Osteocyte (in vitro differentiated cells): ENCODE measurements around the gene NHERF2. TPM values are rescaled to one million over a fixed set of nuclear protein-coding genes. Genes with fewer than 3 reads are reported as not detected.

Source experiments
- DNase-seq: peaks from one replicate; pipeline ENCODE4 v3.0.0; 2021; ENCODE audit warnings: mixed read lengths; ENCODE audit not compliant: unreplicated experiment; ENCODE audit errors: extremely low spot score
- H3K27ac Mint-ChIP-seq: one replicate; pipeline ENCODE4 v1.8.0; 2021; ENCODE audit warnings: mild to moderate bottlenecking, mixed read lengths; ENCODE audit not compliant: unreplicated experiment
- H3K27me3 Mint-ChIP-seq: one replicate; pipeline ENCODE4 v1.8.0; 2021; ENCODE audit warnings: mixed read lengths; ENCODE audit not compliant: unreplicated experiment
- H3K36me3 Mint-ChIP-seq: one replicate; pipeline ENCODE4 v1.8.0; 2021; ENCODE audit warnings: mixed read lengths; ENCODE audit not compliant: unreplicated experiment
- H3K4me1 Mint-ChIP-seq: one replicate; pipeline ENCODE4 v1.8.0; 2021; ENCODE audit warnings: mixed read lengths; ENCODE audit not compliant: unreplicated experiment
- H3K4me3 Mint-ChIP-seq: one replicate; pipeline ENCODE4 v1.8.0; 2021; ENCODE audit warnings: mild to moderate bottlenecking, moderate library complexity, mixed read lengths; ENCODE audit not compliant: unreplicated experiment
- H3K9me3 Mint-ChIP-seq: one replicate; pipeline ENCODE4 v1.8.0; 2021; ENCODE audit warnings: mixed read lengths; ENCODE audit not compliant: unreplicated experiment
- CTCF ChIP-seq: fragments of 200-600 bp; sonication (generic); IDR thresholded peaks from 2 replicates; pipeline ENCODE4 v1.5.0; 2021; ENCODE audit warnings: antibody characterized with exemption, mild to moderate bottlenecking, moderate library complexity
- total RNA-seq: library from RNA; stranded (reverse); gene quantifications from 2 replicates; pipeline ENCODE4 v1.2.1, GENCODE V29; 2021

The NHERF2 gene
- total RNA-seq, 1 donor from 2014 or later: 146 TPM

DNA sequence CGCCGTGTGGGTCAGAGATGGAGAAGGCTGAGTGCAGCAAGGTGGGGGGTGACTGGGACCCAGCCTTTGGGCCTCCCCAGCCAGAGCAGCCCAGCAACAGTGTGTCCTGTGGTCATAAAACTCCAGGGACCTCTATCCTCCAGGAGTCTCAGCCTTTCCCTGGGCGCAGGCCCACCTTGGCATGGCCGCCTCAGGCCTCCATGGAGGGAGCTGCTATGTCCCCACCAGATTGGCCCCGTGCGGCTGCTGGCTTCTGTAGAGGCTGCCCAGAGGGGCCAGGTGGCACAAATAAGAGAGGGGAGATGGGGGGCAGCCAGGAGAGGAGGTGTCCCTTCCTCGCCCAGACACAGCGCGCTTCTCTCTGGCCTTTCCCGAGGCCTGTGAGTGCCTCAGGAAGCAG, 39.5 kb upstream of the NHERF2 start:
- H3K4me1 Mint-ChIP-seq: peaks cover 17% of the 10 kb centered on the region
- H3K9me3 Mint-ChIP-seq: no peaks in the 10 kb centered on the region
- peaks cover 10% of the 10 kb centered on the region for H3K27me3 Mint-ChIP-seq
- H3K36me3 Mint-ChIP-seq: peaks cover 9% of the 10 kb centered on the region
- no peak for TF ChIP-seq CTCF
- no peak overlapping the region for H3K4me3 Mint-ChIP-seq
- no peak for DNase-seq
- no peak overlapping the region for H3K27ac Mint-ChIP-seq

- no peak within 1 kb of the TSS for H3K27ac Mint-ChIP-seq
Measured at GRCh38 chr16:1989209-1990100, 37.2 kb upstream of the NHERF2 start, which contains the start of gene SYNGR3. Gene SYNGR3, plus strand, starts transcription at chr16:1989970. Its CDS starts 133 bp downstream, at chr16:1990103.

GRCh38 chr16:1990101-1990350, 36.7 kb upstream of the NHERF2 start:
- TF ChIP-seq CTCF: no peak
- peaks cover 9% of the 10 kb centered on the region for H3K36me3 Mint-ChIP-seq
- DNase-seq: no peak
- peaks cover 10% of the 10 kb centered on the region for H3K27me3 Mint-ChIP-seq
- no peaks in the 10 kb centered on the region for H3K9me3 Mint-ChIP-seq
- peaks cover 9% of the 10 kb centered on the region for H3K4me1 Mint-ChIP-seq
- no peak overlapping the region for H3K4me3 Mint-ChIP-seq
- H3K27ac Mint-ChIP-seq: no peak overlapping the region

More at GRCh38 chr16:1989209-1990100, 37.2 kb upstream of the NHERF2 start, which contains the start of gene SYNGR3:
- Mint-ChIP-seq H3K27me3 (peaks cover 10% of the 10 kb centered on the region), H3K4me1 (peaks cover 15% of the 10 kb centered on the region), H3K4me3 (peak within 1 kb of the TSS; percentile 14), H3K36me3 (peaks cover 9% of the 10 kb centered on the region), H3K9me3 (no peaks in the 10 kb centered on the region)
- DNase-seq: no peak
- TF ChIP-seq CTCF: no peak

DNA sequence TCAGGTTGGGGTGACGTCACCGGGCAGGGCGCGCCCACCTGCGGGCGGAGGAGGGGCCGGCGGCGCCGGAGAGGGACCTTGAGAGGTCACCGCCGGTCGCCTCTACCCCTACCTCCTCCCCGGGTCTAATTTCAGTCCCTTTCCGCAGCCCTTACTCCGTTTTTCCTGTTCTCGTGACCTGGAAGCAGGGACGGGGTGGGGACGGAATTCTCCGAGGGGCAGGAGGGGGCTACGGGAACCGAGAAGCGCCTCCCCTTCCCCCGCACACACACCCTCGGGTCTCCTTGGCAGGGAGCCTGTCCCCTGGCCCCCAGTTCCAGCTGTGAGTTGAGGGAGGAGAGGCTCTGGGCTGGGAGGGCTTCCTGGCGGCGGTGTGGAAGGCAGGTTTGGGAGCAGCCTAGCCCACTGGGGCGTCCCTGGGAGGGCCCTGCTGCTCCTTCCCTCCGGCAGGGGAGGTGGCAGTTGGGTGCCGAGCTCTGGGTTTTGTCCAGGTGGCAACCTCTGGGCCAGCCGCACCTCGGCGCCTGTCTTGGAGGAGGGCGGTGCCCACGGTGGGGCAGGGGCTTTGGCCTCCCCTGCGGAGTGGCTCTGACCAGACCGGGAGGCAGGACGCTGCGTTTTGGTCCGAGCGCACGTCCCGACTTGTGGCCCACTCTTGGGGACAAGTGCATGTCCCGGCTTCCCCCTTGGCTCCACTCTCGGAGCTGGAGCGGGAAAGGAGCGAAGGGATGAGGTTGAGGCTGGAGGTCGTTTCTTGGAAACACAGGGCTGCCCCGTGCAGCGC, 36.2 kb upstream of the NHERF2 start:
- TF ChIP-seq CTCF: no peak
- DNase-seq: no peak
- peaks cover 12% of the 10 kb centered on the region for H3K36me3 Mint-ChIP-seq
- H3K4me3 Mint-ChIP-seq: peak overlapping the region; percentile 14
- no peaks in the 10 kb centered on the region for H3K9me3 Mint-ChIP-seq
- no peak overlapping the region for H3K27ac Mint-ChIP-seq
- H3K27me3 Mint-ChIP-seq: peaks cover 10% of the 10 kb centered on the region
- peaks cover 6% of the 10 kb centered on the region for H3K4me1 Mint-ChIP-seq

DNA sequence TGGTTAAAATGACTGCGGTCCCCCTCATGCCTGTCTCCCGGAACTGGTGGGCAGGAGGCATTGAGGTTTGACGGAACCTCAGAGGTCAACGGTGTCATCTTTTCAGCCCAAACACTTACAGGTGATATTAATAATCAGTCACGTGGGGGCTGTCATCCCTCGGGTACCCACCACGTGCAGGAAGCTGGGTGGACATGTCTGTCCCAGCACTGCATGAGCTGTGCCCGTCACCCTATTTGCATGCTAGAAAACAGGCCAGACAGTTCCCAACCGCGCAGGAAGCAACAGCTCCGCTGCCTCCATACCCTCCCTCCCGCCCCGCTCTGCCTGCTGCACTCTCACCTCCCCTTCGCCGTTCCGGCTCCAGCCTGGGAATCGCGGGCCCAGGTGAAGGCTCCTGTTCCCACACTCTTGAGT, 35.6 kb upstream of the NHERF2 start:
- Mint-ChIP-seq H3K27ac (no peak overlapping the region), H3K4me1 (peaks cover 6% of the 10 kb centered on the region), H3K27me3 (peaks cover 10% of the 10 kb centered on the region), H3K9me3 (no peaks in the 10 kb centered on the region), H3K4me3 (no peak overlapping the region), H3K36me3 (peaks cover 12% of the 10 kb centered on the region)
- DNase-seq: no peak
- TF ChIP-seq CTCF: no peak
